Fibroblast of skin of back (primary cell): ENCODE results near the gene PRPSAP1.
"Not testable (repeated sequence)": the region's sequence is repeated elsewhere in the genome, so short reads cannot be mapped to it uniquely, and the experiment has no call there.

Experiments used
- DNase-seq: peaks from one replicate; pipeline ENCODE4 v3.0.0-alpha.2; 2013

PRPSAP1 gene

GRCh38 chr17:76359776-76360175 lies 6.1 kb upstream of the PRPSAP1 start:
- DNase-seq = not testable (repeated sequence)

- no peak for DNase-seq
Measured at GRCh38 chr17:76359375-76359774, 5.7 kb upstream of the PRPSAP1 start.

- DNase-seq = no peak
Measured at GRCh38 chr17:76357597-76358158, 4.0 kb upstream of the PRPSAP1 start.

- no peak for DNase-seq
Measured at GRCh38 chr17:76356803-76357456, 3.2 kb upstream of the PRPSAP1 start.

- peak; percentile 43 for DNase-seq
Measured at GRCh38 chr17:76354747-76355310, 1.1 kb upstream of the PRPSAP1 start.

GRCh38 chr17:76354317-76354729 lies 607 bp upstream of the PRPSAP1 start:
- DNase-seq = no peak

- no peak for DNase-seq
Measured at GRCh38 chr17:76353004-76353598, 615 bp downstream of the PRPSAP1 start.

- no peak for DNase-seq
Measured at GRCh38 chr17:76351526-76352071, 2.1 kb downstream of the PRPSAP1 start.

- DNase-seq = no peak
Measured at GRCh38 chr17:76350463-76350862, 3.3 kb downstream of the PRPSAP1 start.

GRCh38 chr17:76346936-76347335 lies 6.8 kb downstream of the PRPSAP1 start:
- DNase-seq = not testable (repeated sequence)

- DNase-seq = peak; percentile 34
Measured at GRCh38 chr17:76345377-76345974, 8.2 kb downstream of the PRPSAP1 start.

- no peak for DNase-seq
Measured at GRCh38 chr17:76343106-76343505, 10.6 kb downstream of the PRPSAP1 start.

- no peak for DNase-seq
Measured at GRCh38 chr17:76341301-76341700, 12.4 kb downstream of the PRPSAP1 start.

GRCh38 chr17:76337413-76337777 lies 16.3 kb downstream of the PRPSAP1 start:
- DNase-seq = peak; percentile 60

GRCh38 chr17:76336756-76337412 lies 16.8 kb downstream of the PRPSAP1 start:
- no peak for DNase-seq

- no peak for DNase-seq
Measured at GRCh38 chr17:76335716-76336381, 17.9 kb downstream of the PRPSAP1 start.

- DNase-seq = no peak
Measured at GRCh38 chr17:76333673-76334505, 19.8 kb downstream of the PRPSAP1 start.

- no peak for DNase-seq
Measured at GRCh38 chr17:76331083-76331482, 22.6 kb downstream of the PRPSAP1 start.

GRCh38 chr17:76329664-76330063 lies 24.1 kb downstream of the PRPSAP1 start:
- no peak for DNase-seq

GRCh38 chr17:76327696-76328095 lies 26.0 kb downstream of the PRPSAP1 start:
- DNase-seq = no peak

GRCh38 chr17:76326306-76326705 lies 27.4 kb downstream of the PRPSAP1 start:
- no peak for DNase-seq
